Upper lobe of left lung (tissue), 6 donors: ENCODE data around the gene KIAA1217. TPM values are rescaled to one million over a fixed set of nuclear protein-coding genes. Genes with fewer than 3 reads are reported as not detected.

Source experiments
- ATAC-seq, 2 donors: fragments of 200-7000 bp; cut with Tn5 transposase; one replicate each; pipeline ENCODE4 v1.9.1; 2022; ENCODE audit warnings: mild to moderate bottlenecking in 2 of 2, moderate library complexity in 2 of 2; ENCODE audit not compliant: low FRiP score in 2 of 2
- DNase-seq, 2 donors: peaks; one replicate each; pipeline ENCODE4 v3.0.0-alpha.2; 2019 to 2020
- H3K27ac ChIP-seq, 4 donors: fragments of 200-600 bp; sonication (generic); one replicate each; pipeline ENCODE4 v1.5.1; 2016 to 2019
- H3K27me3 ChIP-seq, 4 donors: fragments of 200-600 bp; sonication (generic); one replicate each; pipeline ENCODE4 v1.5.1; 2017 to 2019
- H3K36me3 ChIP-seq, 4 donors: fragments of 200-600 bp; sonication (generic); one replicate each; pipeline ENCODE4 v1.5.1; 2016 to 2019
- H3K4me1 ChIP-seq, 4 donors: fragments of 200-600 bp; sonication (generic); one replicate each; pipeline ENCODE4 v1.5.1; 2018 to 2019
- H3K4me3 ChIP-seq, 4 donors: fragments of 200-600 bp; sonication (generic); one replicate each; pipeline ENCODE4 v1.5.1; 2017 to 2019; ENCODE audit warnings: mild to moderate bottlenecking in 2 of 4, moderate library complexity in 1 of 4
- H3K9me3 ChIP-seq, 4 donors: fragments of 200-600 bp; sonication (generic); one replicate each; pipeline ENCODE4 v1.5.1; 2018 to 2019
- CTCF ChIP-seq, 6 experiments: fragments of 450-650 bp in 4 of 6; fragments of 200-600 bp in 2 of 6; sonication (generic) in 2 of 6; IDR thresholded peaks; one replicate each; pipeline ENCODE4 v1.5.1; 2016 to 2019; ENCODE audit warnings: antibody characterized with exemption in 6 of 6
- EP300 ChIP-seq, 4 donors: sonication (generic); formaldehyde crosslinking; IDR thresholded peaks; one replicate each; pipeline ENCODE4 v1.5.1; 2017; ENCODE audit warnings: antibody characterized with exemption in 4 of 4, control low read depth in 2 of 4
- POLR2A ChIP-seq, 4 donors: fragments of 450-650 bp; IDR thresholded peaks; one replicate each; pipeline ENCODE4 v1.5.1; 2016 to 2017; ENCODE audit warnings: antibody characterized with exemption in 4 of 4, mild to moderate bottlenecking in 2 of 4
- POLR2AphosphoS5 ChIP-seq, 2 donors: sonication (generic); formaldehyde crosslinking; IDR thresholded peaks; one replicate each; pipeline ENCODE4 v1.5.1; 2017; ENCODE audit warnings: antibody characterized with exemption in 2 of 2
- WGBS, 2 donors: methylation state at CpG; one replicate each; pipeline ENCODE4 v1.1.5; 2017 to 2018; 5-methylcytosine and 5-hydroxymethylcytosine counted together
- total RNA-seq, 6 donors: library from RNA; depleted of rRNA in 4 of 6; stranded (reverse); fragments of >200 nt in 4 of 6; gene quantifications; one replicate each; pipeline versions ENCODE4 v1.1.0 to v1.2.1, GENCODE V29; 2016 to 2021
- donor health status: DM: no; HTN: no; CAD: no; lungs with moderate emphysema.
- donor health status: DM: no; HTN: yes; CAD: no; lungs with severe emphysema.

KIAA1217 gene
- total RNA-seq, 6 donors from 2014 or later = 18.4 to 109 (median 41.0) TPM

- Histone ChIP-seq H3K4me1 (no peaks in the 10 kb centered on the region), H3K9me3 (no peaks in the 10 kb centered on the region), H3K27ac (no peak overlapping the region), H3K4me3 (no peak overlapping the region), H3K27me3 (no peaks in the 10 kb centered on the region), H3K36me3 (no peaks in the 10 kb centered on the region)
- TF ChIP-seq POLR2AphosphoS5 (IDR thresholded peaks at IDR 0.05) = no peak
- TF ChIP-seq CTCF (IDR thresholded peaks at IDR 0.05) = no peak
- TF ChIP-seq EP300 (IDR thresholded peaks at IDR 0.05) = no peak
- no peak for TF ChIP-seq POLR2A (IDR thresholded peaks at IDR 0.05)
- DNase-seq = no peak
- no peak for ATAC-seq
- 68 to 75% methylated on average over 7 of the region's 7 CpGs for WGBS, 2 donors
These were observed 363.0 kb downstream of the KIAA1217 start for GRCh38 chr10:24571870-24572450.

- TF ChIP-seq EP300 (IDR thresholded peaks at IDR 0.05) = no peak
- no peak for TF ChIP-seq CTCF (IDR thresholded peaks at IDR 0.05)
- ATAC-seq = no peak
- Histone ChIP-seq H3K4me3 (no peak overlapping the region), H3K4me1 (no peaks in the 10 kb centered on the region), H3K9me3 (no peaks in the 10 kb centered on the region), H3K36me3 (no peaks in the 10 kb centered on the region), H3K27me3 (no peaks in the 10 kb centered on the region), H3K27ac (no peak overlapping the region)
- DNase-seq = no peak
- 71 to 78% methylated on average over 9 of the region's 9 CpGs for WGBS, 2 donors
These were observed 365.2 kb downstream of the KIAA1217 start for GRCh38 chr10:24574161-24574560.

- Histone ChIP-seq H3K9me3 (no peaks in the 10 kb centered on the region), H3K4me3 (no peak overlapping the region), H3K27me3 (no peaks in the 10 kb centered on the region), H3K4me1 (no peaks in the 10 kb centered on the region), H3K27ac (no peak overlapping the region), H3K36me3 (no peaks in the 10 kb centered on the region)
- DNase-seq = no peak
- WGBS, 2 donors = 86 to 89% methylated on average over 3 of the region's 3 CpGs
- TF ChIP-seq POLR2A (IDR thresholded peaks at IDR 0.05) (no peak), EP300 (IDR thresholded peaks at IDR 0.05) (no peak)
- peak in 1 of 2 donors; percentile 57 for ATAC-seq
These were observed 365.7 kb downstream of the KIAA1217 start for GRCh38 chr10:24574578-24575155.

- DNase-seq (no peak), ATAC-seq (no peak)
- TF ChIP-seq POLR2A (IDR thresholded peaks at IDR 0.05) (no peak), EP300 (IDR thresholded peaks at IDR 0.05) (no peak), CTCF (IDR thresholded peaks at IDR 0.05) (no peak), POLR2AphosphoS5 (IDR thresholded peaks at IDR 0.05) (no peak)
- WGBS, 2 donors = 62 to 71% methylated on average over 10 of the region's 10 CpGs
- no peaks in the 10 kb centered on the region for H3K36me3 ChIP-seq
- H3K4me1 ChIP-seq = no peaks in the 10 kb centered on the region
- H3K4me3 ChIP-seq = no peak overlapping the region
- no peaks in the 10 kb centered on the region for H3K27me3 ChIP-seq
- H3K9me3 ChIP-seq = no peaks in the 10 kb centered on the region
- no peak overlapping the region for H3K27ac ChIP-seq
These were observed 366.6 kb downstream of the KIAA1217 start for GRCh38 chr10:24575481-24576002.

GRCh38 chr10:24579448-24579847 is 370.5 kb downstream of the KIAA1217 start:
- Histone ChIP-seq H3K27ac (no peak overlapping the region), H3K27me3 (no peaks in the 10 kb centered on the region), H3K9me3 (no peaks in the 10 kb centered on the region), H3K4me3 (no peak overlapping the region), H3K4me1 (no peaks in the 10 kb centered on the region), H3K36me3 (peaks cover 0 to 5% (median 4%) of the 10 kb centered on the region in 4 donors)
- WGBS, 2 donors = 97 to 100% methylated on average over 1 of the region's 1 CpG
- DNase-seq = no peak
- no peak for TF ChIP-seq POLR2A (IDR thresholded peaks at IDR 0.05)
- no peak for TF ChIP-seq POLR2AphosphoS5 (IDR thresholded peaks at IDR 0.05)
- TF ChIP-seq EP300 (IDR thresholded peaks at IDR 0.05) = no peak
- TF ChIP-seq CTCF (IDR thresholded peaks at IDR 0.05) = no peak
- ATAC-seq = peak in 1 of 2 donors; percentile 15
